Stomach (tissue), 9 donors: ENCODE measurements around the gene MYOM1. TPM values are rescaled to one million over a fixed set of nuclear protein-coding genes. Genes with fewer than 3 reads are reported as not detected.

Experiments used
- DNase-seq, 2 donors: peaks; one replicate each; pipeline versions ENCODE4 v3.0.0 to v3.0.0-alpha.2; 2013 to 2019
- H3K27ac ChIP-seq, 5 donors: fragments of 200-600 bp in 4 of 5; sonication (generic) in 4 of 5; one replicate each; pipeline ENCODE4 v1.5.1; 2013 to 2019; ENCODE audit warnings: mild to moderate bottlenecking in 1 of 5, moderate library complexity in 1 of 5
- H3K27me3 ChIP-seq, 3 donors: fragments of 200-600 bp; sonication (generic); one replicate each; pipeline ENCODE4 v1.5.1; 2017 to 2019; ENCODE audit warnings: mixed run types in 1 of 3
- H3K36me3 ChIP-seq, 4 donors: fragments of 200-600 bp; sonication (generic); 1 replicate in 3 of 4; 2 replicates in 1 of 4; pipeline ENCODE4 v1.5.1; 2016 to 2019
- H3K4me1 ChIP-seq, 4 donors: fragments of 200-600 bp; sonication (generic); one replicate each; pipeline ENCODE4 v1.5.1; 2016 to 2019
- H3K4me3 ChIP-seq, 4 donors: fragments of 200-600 bp; sonication (generic) in 3 of 4; one replicate each; pipeline ENCODE4 v1.5.1; 2016 to 2019; ENCODE audit warnings: mild to moderate bottlenecking in 1 of 4
- H3K9me3 ChIP-seq, 4 donors: fragments of 200-600 bp; sonication (generic); one replicate each; pipeline ENCODE4 v1.5.1; 2016 to 2019
- EP300 ChIP-seq: sonication (generic); formaldehyde crosslinking; IDR thresholded peaks from one replicate; pipeline ENCODE4 v1.6.1; 2017; ENCODE audit warnings: antibody characterized with exemption
- POLR2A ChIP-seq, 4 donors: fragments of 450-650 bp; IDR thresholded peaks; one replicate each; pipeline ENCODE4 v1.6.1; 2016; ENCODE audit warnings: antibody characterized with exemption in 4 of 4, control low read depth in 2 of 4, mild to moderate bottlenecking in 1 of 4, moderate library complexity in 1 of 4
- POLR2AphosphoS5 ChIP-seq, 3 donors: sonication (generic); formaldehyde crosslinking; IDR thresholded peaks; one replicate each; pipeline ENCODE4 v1.6.1; 2016; ENCODE audit warnings: antibody characterized with exemption in 3 of 3
- WGBS, 5 donors: extraction: QIAGEN DNeasy Blood & Tissue Kit in 3 of 5; methylation state at CpG; one replicate each; pipeline versions ENCODE4 v1.1.5 to v1.1.7; 2013 to 2018; 5-methylcytosine and 5-hydroxymethylcytosine counted together
- intact Hi-C: fragments of 100-400 bp; cut with DNase I; formaldehyde crosslinking; loops from one replicate; pipeline ENCODE4 v1.15.1; 2023; ENCODE audit warnings: low total_unique reads
- polyA plus RNA-seq, 3 donors: library from polyadenylated mRNA; stranded (reverse); fragments of 200-250 nt; gene quantifications; one replicate each; pipeline ENCODE4 v1.2.3, GENCODE V29; 2013
- total RNA-seq, 5 donors: library from RNA; depleted of rRNA; stranded (reverse); fragments of >200 nt; gene quantifications; one replicate each; pipeline versions ENCODE4 v1.1.0 to v1.2.3, GENCODE V29; 2014 to 2016
- TF ChIP-seq, protein P1 (sequence below), 7 experiments: fragments of 450-650 bp in 4 of 7; fragments of 200-600 bp in 3 of 7; sonication (generic) in 3 of 7; IDR thresholded peaks; one replicate each; pipeline ENCODE4 v1.5.1; 2016 to 2019; ENCODE audit warnings: antibody characterized with exemption in 7 of 7, control low read depth in 2 of 7, mild to moderate bottlenecking in 1 of 7
- donor health status: healthy with polysubstance abuse.
- donor health status: Bipolar disorder and iron deficiency.
- donor health status: healthy.

MYOM1 gene
- total and polyA plus RNA-seq, 8 donors = 1.2 to 37.9 (median 3.5) TPM

DNA sequence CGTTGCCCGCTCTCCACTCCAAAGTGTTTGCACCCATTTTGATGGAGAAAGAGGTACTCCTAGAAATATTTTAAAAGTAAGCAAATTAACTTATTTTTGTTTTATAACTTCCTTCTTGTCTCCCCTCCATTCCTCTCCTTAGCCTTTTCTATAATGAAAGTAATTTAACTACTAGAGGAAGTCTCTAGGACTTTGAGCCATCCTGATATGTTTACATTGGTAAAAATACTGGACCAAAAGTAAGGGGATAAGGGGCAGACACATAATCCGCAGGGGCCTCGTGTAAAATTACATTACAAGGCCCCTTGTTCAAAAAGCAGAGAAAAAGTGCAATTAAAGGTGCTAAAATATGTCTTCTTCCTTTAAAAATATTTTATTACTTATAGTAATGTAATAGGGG, 55.4 kb downstream of the MYOM1 start:
- Histone ChIP-seq H3K4me1 (no peaks in the 10 kb centered on the region), H3K27ac (no peak overlapping the region), H3K4me3 (no peak overlapping the region), H3K27me3 (no peaks in the 10 kb centered on the region), H3K36me3 (peaks cover 0 to 21% (median 0%) of the 10 kb centered on the region in 4 donors), H3K9me3 (no peaks in the 10 kb centered on the region)
- no peak for DNase-seq
- intact Hi-C loops = no loop called here
- TF ChIP-seq POLR2AphosphoS5 (IDR thresholded peaks at IDR 0.05) (no peak), POLR2A (IDR thresholded peaks at IDR 0.05) (no peak), EP300 (no peak)
- TF ChIP-seq, protein P1, sequence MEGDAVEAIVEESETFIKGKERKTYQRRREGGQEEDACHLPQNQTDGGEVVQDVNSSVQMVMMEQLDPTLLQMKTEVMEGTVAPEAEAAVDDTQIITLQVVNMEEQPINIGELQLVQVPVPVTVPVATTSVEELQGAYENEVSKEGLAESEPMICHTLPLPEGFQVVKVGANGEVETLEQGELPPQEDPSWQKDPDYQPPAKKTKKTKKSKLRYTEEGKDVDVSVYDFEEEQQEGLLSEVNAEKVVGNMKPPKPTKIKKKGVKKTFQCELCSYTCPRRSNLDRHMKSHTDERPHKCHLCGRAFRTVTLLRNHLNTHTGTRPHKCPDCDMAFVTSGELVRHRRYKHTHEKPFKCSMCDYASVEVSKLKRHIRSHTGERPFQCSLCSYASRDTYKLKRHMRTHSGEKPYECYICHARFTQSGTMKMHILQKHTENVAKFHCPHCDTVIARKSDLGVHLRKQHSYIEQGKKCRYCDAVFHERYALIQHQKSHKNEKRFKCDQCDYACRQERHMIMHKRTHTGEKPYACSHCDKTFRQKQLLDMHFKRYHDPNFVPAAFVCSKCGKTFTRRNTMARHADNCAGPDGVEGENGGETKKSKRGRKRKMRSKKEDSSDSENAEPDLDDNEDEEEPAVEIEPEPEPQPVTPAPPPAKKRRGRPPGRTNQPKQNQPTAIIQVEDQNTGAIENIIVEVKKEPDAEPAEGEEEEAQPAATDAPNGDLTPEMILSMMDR (IDR thresholded peaks at IDR 0.05) = no peak
- 77 to 93% (median 81%) methylated on average over 4 of the region's 4 CpGs for WGBS, 5 donors

DNA sequence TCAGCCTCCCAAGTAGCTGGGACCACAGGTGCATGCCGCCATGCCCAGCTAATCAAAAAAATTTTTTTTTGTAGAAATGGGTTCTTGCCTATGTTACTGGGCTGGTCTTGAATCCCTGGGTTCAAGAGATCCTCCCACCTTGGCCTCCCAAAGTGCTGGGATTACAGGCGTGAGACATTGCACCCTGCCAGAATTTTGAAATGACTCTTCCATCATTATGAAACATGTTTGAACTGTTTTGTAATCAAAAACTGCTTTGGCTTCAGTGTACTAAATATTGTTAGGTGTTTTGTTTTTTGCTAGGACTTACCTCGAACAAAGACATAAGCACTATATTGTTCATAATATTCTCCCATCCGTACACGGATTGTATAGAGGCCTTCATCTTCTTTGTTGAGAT, 55.8 kb downstream of the MYOM1 start:
- no peak overlapping the region for H3K27ac ChIP-seq
- DNase-seq = no peak
- H3K9me3 ChIP-seq = no peaks in the 10 kb centered on the region
- H3K4me1 ChIP-seq = no peaks in the 10 kb centered on the region
- H3K27me3 ChIP-seq = no peaks in the 10 kb centered on the region
- no peak overlapping the region for H3K4me3 ChIP-seq
- peaks cover 0 to 21% (median 0%) of the 10 kb centered on the region in 4 donors for H3K36me3 ChIP-seq
- no peak for TF ChIP-seq POLR2AphosphoS5 (IDR thresholded peaks at IDR 0.05)
- TF ChIP-seq, protein P1 (IDR thresholded peaks at IDR 0.05) = no peak
- no peak for TF ChIP-seq POLR2A (IDR thresholded peaks at IDR 0.05)
- no peak for TF ChIP-seq EP300
- WGBS, 5 donors = 74 to 88% (median 78%) methylated on average over 5 of the region's 5 CpGs
- intact Hi-C loops = no loop called here

DNA sequence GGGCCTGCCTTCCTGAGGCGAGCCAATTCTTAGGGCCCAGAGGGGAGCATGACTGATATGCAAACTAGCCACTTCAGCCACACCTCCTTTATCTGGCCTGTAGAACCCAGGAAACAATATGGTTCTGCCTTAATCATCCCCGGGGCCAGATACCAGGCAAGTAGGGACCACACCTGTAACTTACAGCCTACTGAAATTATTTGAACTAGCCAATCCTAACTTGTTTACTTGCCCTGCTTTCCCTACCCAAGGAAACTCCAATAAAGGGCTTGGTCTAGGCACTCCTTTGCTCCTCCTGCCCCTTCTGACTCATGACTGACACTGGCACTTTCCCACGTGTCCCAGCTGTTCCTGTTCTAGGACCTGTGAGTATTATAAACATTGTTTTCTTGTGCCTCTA, 57.6 kb downstream of the MYOM1 start:
- Histone ChIP-seq H3K27ac (no peak overlapping the region), H3K4me3 (no peak overlapping the region), H3K36me3 (peaks cover 0 to 19% (median 0%) of the 10 kb centered on the region in 4 donors), H3K27me3 (no peaks in the 10 kb centered on the region), H3K4me1 (no peaks in the 10 kb centered on the region), H3K9me3 (no peaks in the 10 kb centered on the region)
- DNase-seq = peak; percentile 46 to 49
- intact Hi-C loops = no loop called here
- TF ChIP-seq POLR2AphosphoS5 (IDR thresholded peaks at IDR 0.05) = peak in 2 of 3 donors; percentile 26 to 56
- TF ChIP-seq POLR2A (IDR thresholded peaks at IDR 0.05) = no peak
- TF ChIP-seq EP300 = no peak
- TF ChIP-seq, protein P1 (IDR thresholded peaks at IDR 0.05) = no peak
- 45 to 58% (median 50%) methylated on average over 3 of the region's 3 CpGs for WGBS, 5 donors

DNA sequence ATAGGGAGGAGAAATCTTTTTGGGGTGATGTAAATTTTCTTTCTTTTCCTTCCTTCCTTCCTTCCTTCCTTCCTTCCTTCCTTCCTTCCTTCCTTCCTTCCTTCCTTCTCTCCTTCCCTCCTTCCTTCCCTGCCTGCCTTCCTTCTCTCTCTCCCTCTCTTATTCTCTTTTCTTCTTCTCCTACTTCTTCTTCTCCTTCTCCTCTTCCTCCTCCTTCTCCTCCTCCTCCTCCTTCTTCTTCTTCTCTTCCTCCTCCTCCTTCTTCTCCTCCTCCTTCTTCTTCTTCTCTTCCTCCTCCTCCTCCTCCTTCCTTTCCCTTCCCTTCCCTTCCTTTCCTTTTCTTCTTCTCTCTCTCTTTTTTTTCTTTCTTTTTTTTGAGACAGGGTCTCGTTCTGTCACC, 59.9 kb downstream of the MYOM1 start:
- no peak for TF ChIP-seq POLR2A (IDR thresholded peaks at IDR 0.05)
- TF ChIP-seq POLR2AphosphoS5 (IDR thresholded peaks at IDR 0.05) = no peak
- TF ChIP-seq, protein P1 (IDR thresholded peaks at IDR 0.05) = no peak
- no peak for TF ChIP-seq EP300
- no peak overlapping the region for H3K27ac ChIP-seq
- no peaks in the 10 kb centered on the region for H3K27me3 ChIP-seq
- no peaks in the 10 kb centered on the region for H3K9me3 ChIP-seq
- no peak overlapping the region for H3K4me3 ChIP-seq
- H3K4me1 ChIP-seq = peaks cover 0 to 11% (median 3%) of the 10 kb centered on the region in 4 donors
- intact Hi-C loops = no loop called here
- DNase-seq = no peak
- 86 to 100% (median 92%) methylated on average over 1 of the region's 1 CpG for WGBS, 5 donors
- peaks cover 0 to 17% (median 0%) of the 10 kb centered on the region in 4 donors for H3K36me3 ChIP-seq
